Adrenal gland (tissue), 5 donors: ENCODE measurements around the gene SMIM12.

Source experiments
- POLR2A ChIP-seq, 2 donors: fragments of 450-650 bp; IDR thresholded peaks; one replicate each; pipeline ENCODE4 v1.6.1; 2017; ENCODE audit warnings: antibody characterized with exemption in 2 of 2, mild to moderate bottlenecking in 2 of 2, moderate library complexity in 1 of 2
- TF ChIP-seq, protein P1 (sequence below), 6 experiments: fragments of 450-650 bp in 4 of 6; fragments of 200-600 bp in 2 of 6; sonication (generic) in 1 of 6; IDR thresholded peaks; 1 replicate in 5 of 6; 2 replicates in 1 of 6; pipeline versions ENCODE4 v1.5.1 to v1.8.0; 2016 to 2021; ENCODE audit warnings: antibody characterized with exemption in 6 of 6, mild to moderate bottlenecking in 2 of 6, moderate library complexity in 1 of 6
- donor health status: DM: no; HTN: no; CAD: no.

DNA sequence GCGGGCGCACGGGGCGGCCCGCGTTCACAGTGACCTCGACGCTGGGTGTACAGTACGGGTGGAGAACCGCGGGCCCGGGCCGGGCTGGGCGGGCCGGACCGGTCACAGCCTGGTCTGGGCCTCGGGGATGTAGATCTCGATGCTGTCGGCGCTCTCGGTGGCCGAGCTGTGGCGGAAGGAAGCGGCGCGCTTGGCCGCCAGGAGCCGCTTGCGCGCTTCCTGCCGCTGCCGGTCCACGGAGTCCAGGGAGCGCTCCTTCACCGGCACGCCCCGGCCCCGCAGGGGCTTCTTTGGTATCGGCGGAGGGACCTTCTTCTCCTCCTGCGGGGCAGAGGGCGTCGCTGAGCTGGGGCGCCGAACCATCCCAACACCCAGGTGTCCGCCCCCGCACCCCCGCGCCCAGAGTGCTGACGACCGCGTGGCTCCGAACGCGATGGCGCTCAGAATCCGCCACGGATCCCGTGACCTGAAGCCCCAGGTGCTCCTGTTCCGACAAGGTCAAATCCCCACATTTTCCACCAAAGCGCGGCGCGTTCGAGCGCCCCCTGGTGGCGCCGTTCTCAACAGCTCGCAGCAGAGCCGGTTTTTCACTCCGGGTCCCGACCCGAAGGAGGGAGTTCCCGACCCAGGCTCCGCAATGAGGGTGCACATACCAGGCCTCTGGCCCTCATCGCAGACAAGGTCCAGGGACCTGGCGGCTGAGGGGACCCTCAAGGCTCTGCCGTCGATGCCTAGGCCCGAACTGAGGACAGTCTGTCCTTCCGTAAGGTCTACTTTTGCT, 6.6 kb upstream of the SMIM12 start:
- TF ChIP-seq, protein P1, sequence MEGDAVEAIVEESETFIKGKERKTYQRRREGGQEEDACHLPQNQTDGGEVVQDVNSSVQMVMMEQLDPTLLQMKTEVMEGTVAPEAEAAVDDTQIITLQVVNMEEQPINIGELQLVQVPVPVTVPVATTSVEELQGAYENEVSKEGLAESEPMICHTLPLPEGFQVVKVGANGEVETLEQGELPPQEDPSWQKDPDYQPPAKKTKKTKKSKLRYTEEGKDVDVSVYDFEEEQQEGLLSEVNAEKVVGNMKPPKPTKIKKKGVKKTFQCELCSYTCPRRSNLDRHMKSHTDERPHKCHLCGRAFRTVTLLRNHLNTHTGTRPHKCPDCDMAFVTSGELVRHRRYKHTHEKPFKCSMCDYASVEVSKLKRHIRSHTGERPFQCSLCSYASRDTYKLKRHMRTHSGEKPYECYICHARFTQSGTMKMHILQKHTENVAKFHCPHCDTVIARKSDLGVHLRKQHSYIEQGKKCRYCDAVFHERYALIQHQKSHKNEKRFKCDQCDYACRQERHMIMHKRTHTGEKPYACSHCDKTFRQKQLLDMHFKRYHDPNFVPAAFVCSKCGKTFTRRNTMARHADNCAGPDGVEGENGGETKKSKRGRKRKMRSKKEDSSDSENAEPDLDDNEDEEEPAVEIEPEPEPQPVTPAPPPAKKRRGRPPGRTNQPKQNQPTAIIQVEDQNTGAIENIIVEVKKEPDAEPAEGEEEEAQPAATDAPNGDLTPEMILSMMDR (IDR thresholded peaks at IDR 0.05) = peak; percentile 92 to 99 (median 96)
- TF ChIP-seq POLR2A (IDR thresholded peaks at IDR 0.05) = peak; percentile 22 to 27
